DOHH2 (cell line): ENCODE data around the gene APLF.

Source experiments
- EZH2phosphoT487 ChIP-seq: fragments of 200-600 bp; sonication (generic); IDR thresholded peaks from 2 replicates; pipeline ENCODE4 v1.6.1; 2017; ENCODE audit warnings: borderline replicate concordance, mild to moderate bottlenecking, antibody characterized with exemption, low read length, moderate library complexity, mixed read lengths
- TF ChIP-seq, protein P1 (sequence below): fragments of 200-600 bp; sonication (generic); IDR thresholded peaks from one replicate; pipeline ENCODE4 v1.5.1; 2014; ENCODE audit warnings: antibody characterized with exemption, mild to moderate bottlenecking, low read depth, low read length; ENCODE audit not compliant: poor library complexity, severe bottlenecking

DNA sequence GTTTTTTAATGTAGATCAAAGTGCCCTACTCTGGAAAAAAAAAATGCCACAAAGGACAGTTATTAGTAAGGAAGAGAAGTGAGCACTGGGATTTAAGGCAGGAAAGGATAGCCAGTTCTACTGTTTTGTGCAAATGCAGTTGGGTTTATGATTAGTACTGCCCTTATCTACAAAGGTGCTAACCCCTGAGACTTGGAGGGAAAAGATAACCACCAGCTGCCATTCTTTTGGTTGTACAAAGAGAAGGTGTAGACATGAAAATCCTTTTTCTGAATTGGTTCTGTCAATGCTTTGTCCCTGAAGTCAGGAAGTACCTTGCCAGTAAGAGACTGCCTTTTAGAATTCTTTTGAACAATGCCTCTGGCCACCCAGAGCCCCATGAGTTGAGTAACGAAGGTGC is 11.3 kb downstream of the APLF start:
- TF ChIP-seq, protein P1, sequence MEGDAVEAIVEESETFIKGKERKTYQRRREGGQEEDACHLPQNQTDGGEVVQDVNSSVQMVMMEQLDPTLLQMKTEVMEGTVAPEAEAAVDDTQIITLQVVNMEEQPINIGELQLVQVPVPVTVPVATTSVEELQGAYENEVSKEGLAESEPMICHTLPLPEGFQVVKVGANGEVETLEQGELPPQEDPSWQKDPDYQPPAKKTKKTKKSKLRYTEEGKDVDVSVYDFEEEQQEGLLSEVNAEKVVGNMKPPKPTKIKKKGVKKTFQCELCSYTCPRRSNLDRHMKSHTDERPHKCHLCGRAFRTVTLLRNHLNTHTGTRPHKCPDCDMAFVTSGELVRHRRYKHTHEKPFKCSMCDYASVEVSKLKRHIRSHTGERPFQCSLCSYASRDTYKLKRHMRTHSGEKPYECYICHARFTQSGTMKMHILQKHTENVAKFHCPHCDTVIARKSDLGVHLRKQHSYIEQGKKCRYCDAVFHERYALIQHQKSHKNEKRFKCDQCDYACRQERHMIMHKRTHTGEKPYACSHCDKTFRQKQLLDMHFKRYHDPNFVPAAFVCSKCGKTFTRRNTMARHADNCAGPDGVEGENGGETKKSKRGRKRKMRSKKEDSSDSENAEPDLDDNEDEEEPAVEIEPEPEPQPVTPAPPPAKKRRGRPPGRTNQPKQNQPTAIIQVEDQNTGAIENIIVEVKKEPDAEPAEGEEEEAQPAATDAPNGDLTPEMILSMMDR = no peak
- TF ChIP-seq EZH2phosphoT487 = no peak
